Astrocyte (in vitro differentiated cells and primary cell): ENCODE results near the gene FBXW8.

Source experiments
- CTCF ChIP-seq: IDR thresholded peaks from 2 replicates; pipeline ENCODE4 v1.5.1; 2011; ENCODE audit warnings: low read depth, mild to moderate bottlenecking, inconsistent platforms, low read length, moderate library complexity; ENCODE audit not compliant: insufficient read depth
- EZH2 ChIP-seq: IDR thresholded peaks from 2 replicates; pipeline ENCODE4 v1.6.1; 2012; ENCODE audit warnings: mild to moderate bottlenecking, low read length, inconsistent platforms; ENCODE audit not compliant: insufficient read depth

DNA sequence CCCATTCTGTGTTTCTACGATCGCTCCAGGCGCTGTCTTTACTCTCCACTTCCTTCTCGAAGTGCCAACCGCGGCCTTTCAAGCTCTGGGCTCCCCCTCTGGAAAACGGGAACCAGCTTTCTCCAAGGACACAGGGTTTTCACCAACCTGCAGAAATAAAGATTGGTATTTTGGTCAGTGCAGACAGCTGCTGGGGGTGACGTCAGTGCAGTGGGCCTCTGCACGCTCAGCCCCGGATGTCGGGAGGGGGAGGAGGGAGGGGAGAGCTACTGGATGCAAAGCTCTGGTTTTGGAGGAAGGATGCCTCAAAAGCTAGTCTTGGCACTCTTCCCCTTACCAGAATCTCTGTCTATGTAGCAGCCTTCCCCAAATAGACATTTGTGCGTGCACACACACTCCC is 49.4 kb upstream of the FBXW8 start:
- TF ChIP-seq CTCF = no peak
- TF ChIP-seq EZH2 = no peak
